ENCODE results near the gene DTD2. TPM values are rescaled to one million over a fixed set of nuclear protein-coding genes. Genes with fewer than 3 reads are reported as not detected.

The DTD2 gene
- total RNA-seq, 1 experiment from 2014 or later, result 16.7 TPM

DNA sequence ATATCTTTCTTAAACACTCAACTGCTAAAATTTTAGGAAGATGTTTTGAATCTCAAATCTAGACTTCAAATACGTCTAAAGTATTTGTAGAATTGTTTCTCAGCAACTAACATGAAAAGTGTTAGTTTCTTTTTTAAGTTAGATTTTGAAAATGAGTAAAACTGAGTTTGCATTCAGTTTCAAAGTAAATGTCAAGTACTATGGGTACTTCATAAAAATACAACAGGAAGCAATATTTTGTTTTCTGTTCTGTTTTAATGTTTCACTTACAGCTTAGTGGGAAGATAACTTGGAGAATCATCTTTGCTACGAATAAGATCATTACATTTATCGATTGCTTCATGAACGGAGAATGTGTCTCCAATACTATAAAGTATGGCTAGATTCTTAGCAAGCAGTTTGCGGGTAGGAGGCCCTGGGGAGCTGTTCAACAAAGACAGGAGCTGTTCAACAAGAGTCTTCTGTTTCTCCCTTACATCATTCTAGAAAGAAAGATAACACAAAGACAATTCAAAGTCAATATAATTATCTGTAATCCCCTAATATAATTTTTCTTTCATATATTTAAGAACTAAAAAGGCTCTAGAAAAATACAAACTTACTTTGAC lies 57.2 kb downstream of the DTD2 start (continued):
- TF ChIP-seq USF2 (CRISPR knock-in tag; IDR thresholded peaks at IDR 0.05) (no peak), PRDM15 (CRISPR knock-in tag; IDR thresholded peaks at IDR 0.05) (no peak)

Other genes with a start within 250 kb of the DTD2 start
- 81.7 to 89.1 TPM (median 88.5 TPM) in 3 replicates for gene HECTD1, start 249.7 kb downstream of the DTD2 start, total RNA-seq (2021)
- 29.6 to 36.2 TPM (median 31.6 TPM) in 3 replicates for gene HEATR5A, start 37.0 kb downstream of the DTD2 start, total RNA-seq (2021)
- gene GPR33, start 30.5 kb upstream of the DTD2 start, total RNA-seq (2021), result not detected in 3 replicates
- gene NUBPL, start 103.9 kb upstream of the DTD2 start, total RNA-seq (2021), result 11.6 to 15.5 TPM (median 14.2 TPM) in 3 replicates